HAP-1 (cell line): ENCODE results near the gene CDH3.
"Not testable (repeated sequence)": the region's sequence is repeated elsewhere in the genome, so short reads cannot be mapped to it uniquely, and the experiment has no call there.

ENCODE experiments used
- DNase-seq, 2 experiments: peaks; one replicate each; pipeline ENCODE4 v3.0.0-alpha.2; 2016 to 2020; ENCODE audit warnings: low spot score in 2 of 2
- H3K27me3 ChIP-seq: fragments of 250-450 bp; sonication (Bioruptor Pico); 2 replicates; pipeline ENCODE4 v1.5.1; 2020; ENCODE audit warnings: low read depth, mild to moderate bottlenecking, moderate library complexity
- H3K36me3 ChIP-seq: fragments of 250-450 bp; sonication (Bioruptor Pico); replicated peaks from 2 replicates; pipeline ENCODE4 v1.5.1; 2020; ENCODE audit warnings: mild to moderate bottlenecking
- H3K4me1 ChIP-seq: fragments of 250-450 bp; sonication (Bioruptor Pico); 2 replicates; pipeline ENCODE4 v1.5.1; 2020; ENCODE audit warnings: mild to moderate bottlenecking
- H3K4me3 ChIP-seq: fragments of 250-450 bp; sonication (Bioruptor Pico); 2 replicates; pipeline ENCODE4 v1.5.1; 2020; ENCODE audit warnings: mild to moderate bottlenecking, moderate library complexity
- H3K9me3 ChIP-seq: fragments of 250-450 bp; sonication (Bioruptor Pico); 2 replicates; pipeline ENCODE4 v1.5.1; 2020; ENCODE audit warnings: mild to moderate bottlenecking, moderate library complexity
- in situ Hi-C: fragments of 300-500 bp; cut with MboI; formaldehyde crosslinking; loops from 3 replicates; pipeline ENCODE4 v1.14.3; 2020; ENCODE audit warnings: low sequenced_read_pairs, inconsistent platforms, mixed read lengths

The CDH3 gene

DNA sequence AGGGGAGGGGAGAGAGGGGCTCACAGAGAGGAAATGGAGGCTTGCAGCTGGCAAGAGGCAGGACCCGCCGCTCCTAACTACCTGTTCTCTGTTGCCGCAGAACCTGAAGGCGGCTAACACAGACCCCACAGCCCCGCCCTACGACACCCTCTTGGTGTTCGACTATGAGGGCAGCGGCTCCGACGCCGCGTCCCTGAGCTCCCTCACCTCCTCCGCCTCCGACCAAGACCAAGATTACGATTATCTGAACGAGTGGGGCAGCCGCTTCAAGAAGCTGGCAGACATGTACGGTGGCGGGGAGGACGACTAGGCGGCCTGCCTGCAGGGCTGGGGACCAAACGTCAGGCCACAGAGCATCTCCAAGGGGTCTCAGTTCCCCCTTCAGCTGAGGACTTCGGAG lies 53.0 kb downstream of the CDH3 start:
- Histone ChIP-seq H3K36me3 (no peaks in the 10 kb centered on the region), H3K9me3 (no peaks in the 10 kb centered on the region), H3K4me1 (no peaks in the 10 kb centered on the region), H3K4me3 (no peak overlapping the region), H3K27me3 (no peaks in the 10 kb centered on the region)
- DNase-seq = no peak
- in situ Hi-C loops = no loop called here

DNA sequence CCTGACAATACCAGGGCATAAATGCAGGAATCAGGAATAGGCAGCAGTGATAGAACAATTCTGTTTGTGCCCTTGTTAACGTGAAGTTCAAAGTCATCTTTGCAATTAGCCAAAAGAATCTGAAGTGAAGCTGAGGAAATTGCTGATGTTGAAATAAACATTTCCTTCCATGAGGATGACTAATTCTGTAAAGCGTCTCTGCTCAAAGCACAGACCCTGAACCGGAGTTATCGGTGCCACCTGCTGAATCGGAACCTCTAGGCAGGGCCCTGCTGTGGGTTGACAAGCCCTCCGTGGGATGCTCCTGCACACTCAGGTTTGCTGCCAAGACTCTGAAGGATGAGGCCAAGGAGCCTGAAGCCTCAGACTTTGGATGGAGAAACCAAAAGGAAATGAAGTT lies 55.0 kb downstream of the CDH3 start:
- no peaks in the 10 kb centered on the region for H3K9me3 ChIP-seq
- no peak overlapping the region for H3K4me3 ChIP-seq
- H3K4me1 ChIP-seq = no peaks in the 10 kb centered on the region
- in situ Hi-C loops = no loop called here
- DNase-seq = no peak
- H3K27me3 ChIP-seq = no peaks in the 10 kb centered on the region
- H3K36me3 ChIP-seq = no peaks in the 10 kb centered on the region

DNA sequence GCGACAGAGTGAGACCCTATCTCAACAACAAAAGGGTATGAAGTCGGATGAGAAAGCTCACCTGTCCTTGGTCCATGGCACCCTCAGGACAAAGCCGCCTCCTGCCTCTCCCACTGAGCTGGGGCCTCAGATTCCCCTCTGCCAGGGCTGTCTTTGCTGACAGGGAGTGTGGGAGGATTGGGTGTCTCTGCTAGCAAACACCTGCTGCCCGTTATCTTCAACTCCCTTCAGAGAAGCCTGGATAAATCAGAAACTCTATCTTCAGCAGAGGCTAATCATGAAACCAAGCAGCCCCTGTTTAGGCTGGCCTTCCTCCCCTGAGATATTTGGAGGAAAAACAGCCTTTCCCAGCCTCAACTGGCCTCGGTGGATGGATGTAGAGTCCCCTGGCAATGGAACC lies 55.7 kb downstream of the CDH3 start:
- in situ Hi-C loops = no loop called here
- no peaks in the 10 kb centered on the region for H3K9me3 ChIP-seq

DNA sequence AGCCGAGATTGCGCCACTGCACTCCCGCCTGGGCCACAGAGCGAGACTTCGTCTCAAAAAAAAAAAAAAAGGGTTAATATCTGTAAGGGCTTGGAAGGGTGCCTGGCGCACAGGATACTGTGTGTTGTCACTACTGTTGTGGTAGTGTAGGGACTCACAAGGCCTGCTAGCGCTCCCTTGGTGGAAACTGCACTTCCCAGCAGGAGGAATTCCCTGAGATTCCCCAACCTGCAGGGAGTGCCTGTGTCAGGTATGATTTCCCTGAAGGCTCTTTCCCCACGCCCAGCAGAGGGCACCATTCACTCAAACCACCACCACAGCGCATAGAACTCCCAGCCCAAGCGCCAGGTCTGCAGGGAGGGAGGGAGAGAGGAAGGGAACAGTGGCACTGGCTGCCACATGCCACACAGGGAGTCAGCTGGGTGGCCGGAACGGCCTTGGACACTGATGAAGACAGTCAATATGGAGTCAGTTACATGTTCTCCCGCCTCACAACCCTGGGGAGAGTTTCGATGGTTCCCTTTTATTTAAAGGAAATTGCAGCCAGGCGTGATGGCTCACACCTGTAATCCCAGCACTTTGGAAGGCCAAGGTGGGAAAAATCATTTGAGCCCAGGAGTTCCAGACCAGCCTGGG lies 59.2 kb downstream of the CDH3 start:
- Histone ChIP-seq H3K36me3 (no peaks in the 10 kb centered on the region), H3K9me3 (no peaks in the 10 kb centered on the region), H3K4me3 (no peak overlapping the region), H3K4me1 (no peaks in the 10 kb centered on the region), H3K27me3 (no peaks in the 10 kb centered on the region)
- in situ Hi-C loops = no loop called here
- DNase-seq = peak; percentile 59 to 89

More for the DNA sequence above, 55.7 kb downstream of the CDH3 start:
- H3K4me3 ChIP-seq = no peak overlapping the region
- no peaks in the 10 kb centered on the region for H3K36me3 ChIP-seq
- DNase-seq = no peak
- no peaks in the 10 kb centered on the region for H3K27me3 ChIP-seq
- no peaks in the 10 kb centered on the region for H3K4me1 ChIP-seq

DNA sequence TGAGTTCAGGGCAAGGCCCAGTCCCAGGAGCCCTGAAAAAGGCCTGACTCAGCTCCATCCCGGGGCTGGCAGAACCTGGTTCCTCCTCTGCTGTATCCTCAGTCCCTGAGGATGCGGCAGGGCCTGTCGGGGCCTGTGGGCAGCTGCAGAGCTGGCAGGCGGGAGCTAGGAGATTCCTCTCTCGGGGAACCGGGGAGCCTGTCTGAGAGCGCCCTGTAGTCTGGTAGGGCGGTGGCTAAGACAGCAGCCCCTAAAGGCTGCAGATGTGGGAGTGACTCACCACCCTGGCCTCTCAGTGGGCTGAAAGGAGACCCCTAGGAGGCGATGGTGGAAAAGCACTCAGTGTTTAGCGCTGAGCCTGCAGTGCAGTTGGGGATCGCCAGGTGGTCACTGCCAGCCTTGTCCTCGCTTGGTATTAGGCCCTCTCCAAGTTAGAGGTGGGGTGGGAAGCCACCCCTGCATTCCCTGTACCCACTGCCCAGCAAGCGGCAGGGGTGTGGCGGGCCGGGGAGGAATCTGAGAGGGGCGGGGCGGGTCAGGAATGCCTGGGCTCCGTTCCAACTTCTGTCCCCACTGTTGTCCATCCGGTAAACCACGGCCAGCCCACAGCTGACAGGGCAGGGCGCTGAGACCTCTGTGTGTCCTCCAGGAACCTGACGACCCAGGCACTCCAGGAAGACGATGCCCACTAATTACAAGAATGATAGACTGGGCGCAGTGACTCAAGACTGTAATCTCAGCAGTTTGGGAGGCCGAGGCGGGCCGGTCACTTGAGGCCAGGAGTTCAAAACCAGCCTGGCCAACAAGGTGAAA lies 62.4 kb downstream of the CDH3 start:
- in situ Hi-C loops = loop anchor here (5.0 kb wide), 1 partner anchor 405 kb away; no protein-coding TSS in a partner anchor
- Histone ChIP-seq H3K36me3 (no peaks in the 10 kb centered on the region), H3K27me3 (no peaks in the 10 kb centered on the region), H3K9me3 (no peaks in the 10 kb centered on the region), H3K4me3 (no peak overlapping the region), H3K4me1 (no peaks in the 10 kb centered on the region)
- peak in 1 of 2 experiments; percentile 67 for DNase-seq

DNA sequence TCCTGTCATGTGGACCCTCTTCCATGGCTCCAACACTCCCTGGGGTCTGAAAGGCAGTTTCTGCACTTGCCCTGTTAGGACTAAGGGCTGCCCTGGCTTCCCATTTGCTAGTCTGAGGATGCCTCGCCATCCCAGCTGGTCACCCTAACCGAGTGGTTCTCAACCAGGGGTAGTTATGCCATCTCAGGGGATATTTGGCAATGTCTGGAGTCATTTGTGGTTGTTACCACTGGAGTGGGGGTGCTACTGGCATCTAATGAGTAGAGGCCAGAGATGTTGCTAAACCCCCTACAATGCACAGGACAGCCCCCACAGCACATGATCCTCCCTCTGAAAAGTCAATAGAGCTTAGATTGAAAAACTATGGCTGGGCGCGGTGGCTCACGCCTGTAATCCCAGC lies 65.1 kb downstream of the CDH3 start:
- in situ Hi-C loops = no loop called here
- Histone ChIP-seq H3K4me1 (no peaks in the 10 kb centered on the region), H3K9me3 (no peaks in the 10 kb centered on the region), H3K27me3 (no peaks in the 10 kb centered on the region), H3K4me3 (no peak overlapping the region), H3K36me3 (no peaks in the 10 kb centered on the region)
- no peak for DNase-seq

DNA sequence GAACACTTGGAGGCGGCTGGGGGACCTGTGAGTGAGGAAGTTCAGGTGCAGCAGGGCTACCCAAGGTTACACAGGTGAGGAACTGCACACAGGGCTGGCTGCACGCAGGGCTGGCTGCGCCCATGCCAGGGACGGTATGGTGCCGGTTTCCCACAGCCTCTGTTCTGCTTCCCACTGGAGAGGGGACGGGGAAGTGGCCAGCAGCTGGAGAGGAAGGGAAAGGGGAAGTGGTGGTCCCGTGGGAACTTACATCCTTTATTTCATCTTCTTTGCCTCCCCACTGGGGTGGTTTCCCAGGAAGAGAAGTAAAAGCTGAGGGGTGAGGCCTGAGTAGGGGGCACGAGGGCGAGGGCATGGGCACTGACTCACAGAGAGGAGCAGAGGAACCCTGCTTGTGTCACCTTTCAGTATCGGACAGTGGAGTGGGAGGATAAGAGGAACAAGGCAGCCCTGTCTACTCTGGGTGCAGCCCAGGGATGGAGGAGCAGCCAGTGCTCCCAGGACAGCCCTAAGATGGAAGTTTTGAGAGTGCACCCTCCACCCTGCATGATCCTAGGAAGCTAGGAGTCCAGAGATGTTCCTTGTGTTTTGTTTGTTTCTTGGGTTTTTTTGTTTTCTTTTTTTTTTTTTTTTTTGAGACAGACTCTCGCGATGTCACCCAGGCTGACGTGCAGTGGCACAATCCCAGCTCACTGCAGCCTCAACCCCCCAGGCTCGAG lies 66.5 kb downstream of the CDH3 start:
- Histone ChIP-seq H3K27me3 (no peaks in the 10 kb centered on the region), H3K36me3 (no peaks in the 10 kb centered on the region), H3K9me3 (no peaks in the 10 kb centered on the region), H3K4me3 (no peak overlapping the region), H3K4me1 (no peaks in the 10 kb centered on the region)
- in situ Hi-C loops = no loop called here
- DNase-seq = no peak

DNA sequence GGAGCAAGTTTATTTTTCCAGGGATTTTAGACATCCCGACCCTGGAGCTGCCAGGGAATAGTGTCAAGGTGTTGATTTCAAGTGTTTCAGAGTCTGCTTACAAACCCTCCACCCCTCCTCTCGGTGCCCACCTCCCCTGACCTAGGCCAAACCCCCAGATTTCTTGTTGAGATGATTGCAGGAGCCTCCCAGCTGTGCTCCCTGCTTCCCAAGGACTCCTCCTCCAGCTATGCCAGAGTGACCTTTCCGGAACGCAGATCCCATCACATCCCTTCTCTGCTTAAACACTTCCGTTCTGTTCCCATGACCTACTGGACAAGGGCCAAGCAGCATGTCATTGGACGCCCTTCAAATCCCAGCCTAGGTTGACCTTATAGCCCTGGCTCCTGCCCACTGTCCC lies 68.3 kb downstream of the CDH3 start:
- no peaks in the 10 kb centered on the region for H3K36me3 ChIP-seq
- H3K4me1 ChIP-seq = no peaks in the 10 kb centered on the region
- DNase-seq = no peak
- H3K9me3 ChIP-seq = no peaks in the 10 kb centered on the region
- in situ Hi-C loops = no loop called here
- H3K4me3 ChIP-seq = no peak overlapping the region
- no peaks in the 10 kb centered on the region for H3K27me3 ChIP-seq

DNA sequence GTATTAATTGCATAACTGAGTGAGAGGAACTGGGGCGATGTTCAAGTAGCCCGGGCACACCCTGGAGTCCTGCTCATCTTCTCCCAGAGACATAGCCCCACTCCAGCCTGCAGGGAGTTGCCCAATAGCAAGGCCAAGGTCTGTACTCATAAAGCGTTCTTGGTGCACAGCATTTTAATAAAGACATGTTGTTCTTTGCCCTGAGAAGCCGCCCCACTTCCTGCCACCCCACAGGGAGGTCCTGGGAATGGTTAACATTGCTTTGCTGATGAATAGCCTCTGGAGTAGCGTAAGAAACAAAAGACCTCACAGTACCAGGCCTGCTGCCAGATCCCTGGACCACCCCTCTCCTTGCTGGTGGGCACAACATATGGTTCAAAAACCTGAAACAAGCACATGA lies 70.4 kb downstream of the CDH3 start:
- H3K4me3 ChIP-seq = no peak overlapping the region
- H3K36me3 ChIP-seq = no peaks in the 10 kb centered on the region
- DNase-seq = no peak
- no peaks in the 10 kb centered on the region for H3K27me3 ChIP-seq
- H3K4me1 ChIP-seq = no peaks in the 10 kb centered on the region
- H3K9me3 ChIP-seq = no peaks in the 10 kb centered on the region
- in situ Hi-C loops = no loop called here

DNA sequence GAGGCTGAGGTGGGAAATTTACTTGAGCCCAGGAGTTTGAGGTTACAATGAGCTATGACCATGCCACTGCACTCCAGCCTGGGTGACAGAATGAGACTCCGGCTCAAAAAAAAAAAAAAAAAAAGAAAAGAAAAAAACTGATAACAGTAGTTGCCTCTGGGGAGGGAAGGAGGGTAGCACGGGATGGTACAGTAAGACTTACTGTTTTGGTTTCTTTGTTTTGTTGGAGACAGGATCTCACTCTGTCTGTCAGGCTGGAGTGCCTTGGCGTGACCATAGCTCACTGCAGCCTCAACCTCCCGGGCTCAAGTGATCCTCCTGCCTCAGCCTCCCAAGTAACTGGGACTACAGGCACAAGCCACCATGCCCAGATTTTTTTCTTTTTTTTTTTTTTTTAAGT lies 71.4 kb downstream of the CDH3 start:
- H3K9me3 ChIP-seq, DNase-seq, in situ Hi-C loops: not testable (repeated sequence)

DNA sequence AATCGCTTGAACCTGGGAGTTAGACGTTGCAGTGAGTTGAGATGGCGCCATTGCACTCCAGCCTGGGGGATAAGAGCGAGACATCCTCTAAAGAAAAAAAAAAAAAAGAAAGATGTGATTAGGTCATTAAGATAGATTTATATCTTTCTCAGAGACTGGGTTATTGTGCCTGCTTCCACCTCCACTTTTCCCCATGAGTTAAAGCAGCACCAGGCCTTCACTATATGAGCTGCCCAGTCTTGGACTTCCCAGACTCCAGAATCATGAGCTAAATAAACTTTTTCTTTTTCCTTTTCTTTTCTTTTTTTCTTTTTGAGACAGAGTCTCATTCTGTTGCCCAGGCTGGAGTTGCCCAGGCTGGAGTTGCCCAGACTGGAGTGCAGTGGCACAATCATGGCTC lies 72.6 kb downstream of the CDH3 start:
- no peaks in the 10 kb centered on the region for H3K27me3 ChIP-seq
- DNase-seq = no peak
- H3K9me3 ChIP-seq = no peaks in the 10 kb centered on the region
- H3K4me1 ChIP-seq = no peaks in the 10 kb centered on the region
- no peak overlapping the region for H3K4me3 ChIP-seq
- H3K36me3 ChIP-seq = no peaks in the 10 kb centered on the region
- in situ Hi-C loops = no loop called here

More for the DNA sequence above, 71.4 kb downstream of the CDH3 start:
- not testable (repeated sequence) for H3K4me3 ChIP-seq, H3K27me3 ChIP-seq, H3K4me1 ChIP-seq, H3K36me3 ChIP-seq

DNA sequence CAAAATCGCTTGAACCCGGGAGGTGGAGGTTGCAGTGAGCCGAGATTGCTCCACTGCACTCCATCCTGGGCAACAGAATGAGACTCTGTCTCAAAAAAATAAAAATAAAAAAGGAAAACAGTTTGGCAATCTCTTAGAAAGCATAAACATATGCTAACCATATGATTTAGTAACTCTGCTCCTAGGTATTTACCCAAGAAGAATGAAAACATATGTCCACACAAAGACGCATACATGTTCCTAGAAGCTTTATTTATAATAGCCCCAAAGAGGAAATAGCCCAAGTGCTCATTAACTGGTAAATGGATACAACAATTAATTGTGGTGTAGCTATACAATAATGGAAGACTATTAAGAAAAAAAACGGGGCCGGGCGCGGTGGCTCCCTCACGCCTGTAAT lies 73.5 kb downstream of the CDH3 start:
- Histone ChIP-seq H3K4me3 (no peak overlapping the region), H3K9me3 (no peaks in the 10 kb centered on the region), H3K36me3 (no peaks in the 10 kb centered on the region), H3K27me3 (no peaks in the 10 kb centered on the region), H3K4me1 (no peaks in the 10 kb centered on the region)
- in situ Hi-C loops = no loop called here
- DNase-seq = no peak

DNA sequence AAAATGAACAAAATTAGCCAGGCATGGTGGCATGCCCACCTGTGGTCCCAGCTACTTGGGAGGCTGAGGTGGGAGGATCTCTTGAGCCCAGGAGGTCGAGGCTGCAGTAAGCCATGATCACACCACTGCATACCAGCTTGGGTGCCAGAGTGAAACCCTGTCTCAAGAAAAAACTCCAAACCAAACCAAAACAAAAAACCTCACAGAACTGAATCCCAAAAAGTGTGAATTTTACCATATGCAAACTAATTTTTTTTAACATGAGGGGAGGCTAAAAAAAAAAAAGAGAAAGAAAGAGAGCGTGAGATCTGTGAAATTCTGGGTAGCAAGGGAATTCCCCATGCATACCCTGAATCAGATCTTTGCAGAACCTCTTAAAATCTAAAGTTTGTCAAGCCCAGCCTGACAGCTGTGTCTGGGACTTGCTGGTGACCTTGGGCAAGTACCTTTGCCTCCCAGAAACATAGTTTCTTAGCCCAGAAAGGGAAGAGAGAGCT lies 74.9 kb downstream of the CDH3 start:
- no peaks in the 10 kb centered on the region for H3K9me3 ChIP-seq
- H3K27me3 ChIP-seq = no peaks in the 10 kb centered on the region
- in situ Hi-C loops = no loop called here
- no peaks in the 10 kb centered on the region for H3K4me1 ChIP-seq
- no peak for DNase-seq
- no peak overlapping the region for H3K4me3 ChIP-seq
- no peaks in the 10 kb centered on the region for H3K36me3 ChIP-seq
